ENCODE data around the gene PRSS3. TPM values are rescaled to one million over a fixed set of nuclear protein-coding genes. Genes with fewer than 3 reads are reported as not detected.
A peak's percentile ranks its signal among the peaks of the same experiment; 100 is the strongest.

Gene PRSS3
- total and polyA plus RNA-seq, 10 of the 15 experiments (the other 5 are each of a cell fraction or from before 2014, with no cell fraction given): 0.54 TPM; not detected in 9

GRCh38 chr9:33816327-33817252 is 21.2 kb downstream of the PRSS3 start, which contains the start of gene UBE2R2 (continued):
- TF ChIP-seq BMI1 (IDR thresholded peaks at IDR 0.05; ENCODE audit: borderline replicate concordance) (no peak), SMC3 (IDR thresholded peaks at IDR 0.05; ENCODE audit: borderline replicate concordance, low read length) (no peak), HDGF (IDR thresholded peaks at IDR 0.05) (peak; percentile 77), SP1 (IDR thresholded peaks at IDR 0.05; ENCODE audit: low read depth, low read length) (peak; percentile 52), BACH1 (IDR thresholded peaks at IDR 0.05; ENCODE audit: borderline replicate concordance) (peak; percentile 89; the same call in 1 of the 2 replicates), KAT2A (conservative IDR thresholded peaks at IDR 0.05; ENCODE audit: control insufficient read depth, low read depth, low read length) (no peak), ZBTB33 (IDR thresholded peaks at IDR 0.05) (no peak; the same call in 1 of the 2 replicates), ZNF274 (IDR thresholded peaks at IDR 0.05; ENCODE audit: insufficient read depth, insufficient read length) (no peak), REST (IDR thresholded peaks at IDR 0.05; ENCODE audit: low read depth, low read length) (no peak), ZNF217 (IDR thresholded peaks at IDR 0.05) (0 out of 2 replicates have a peak, but pooled peaks have one; percentile 32), HSF1 (IDR thresholded peaks at IDR 0.05; ENCODE audit: low read depth, low read length) (no peak), MEF2B (IDR thresholded peaks at IDR 0.05; ENCODE audit: partially characterized antibody, poor library complexity, severe bottlenecking) (peak; percentile 69), TCF12 (IDR thresholded peaks at IDR 0.05; ENCODE audit: low read depth, low read length) (peak; percentile 56; the same call in 1 of the 2 replicates), EGR1 (IDR thresholded peaks at IDR 0.05; ENCODE audit: borderline replicate concordance in 1 of 2, low read depth in 2 of 2, low read length in 2 of 2) (peak in 1 of 2 experiments; percentile 25; a peak in 1 of 3 replicates), RUNX3 (IDR thresholded peaks at IDR 0.05; ENCODE audit: low read length) (peak; percentile 42), KDM1A (IDR thresholded peaks at IDR 0.05; ENCODE audit: borderline replicate concordance) (no peak), RELB (IDR thresholded peaks at IDR 0.05; ENCODE audit: low read depth) (peak; percentile 86), STAT3 (IDR thresholded peaks at IDR 0.05; ENCODE audit: low read depth, low read length) (no peak), MYC (IDR thresholded peaks at IDR 0.05; ENCODE audit: insufficient read depth, insufficient read length, insufficient replicate concordance, low read length, severe bottlenecking) (no peak), NR2C2 (IDR thresholded peaks at IDR 0.05; ENCODE audit: borderline replicate concordance, control insufficient read depth, insufficient read length, low read depth) (no peak), PAX8 (IDR thresholded peaks at IDR 0.05) (no peak)

Data from GM12878 (cell line).